ENCODE measurements around the gene SIPA1L3. TPM values are rescaled to one million over a fixed set of nuclear protein-coding genes. Genes with fewer than 3 reads are reported as not detected.
A peak's percentile ranks its signal among the peaks of the same experiment; 100 is the strongest.

Gene SIPA1L3
- polyA plus RNA-seq, 2 of the 4 experiments (the other 2 are of a cell fraction) = 28.9 to 50.6 TPM

- TF ChIP-seq FOXS1 (CRISPR knock-in tag; IDR thresholded peaks at IDR 0.05) (0 out of 2 replicates have a peak, but pooled peaks have one; percentile 32), FOSB (CRISPR knock-in tag; IDR thresholded peaks at IDR 0.05) (0 out of 2 replicates have a peak, but pooled peaks have one; percentile 35), USF2 (IDR thresholded peaks at IDR 0.05) (no peak), JUNB (IDR thresholded peaks at IDR 0.05) (peak; percentile 85), CTCF (IDR thresholded peaks at IDR 0.05) (peak; percentile 18; the same call in 2 of the 3 replicates), CEBPB (IDR thresholded peaks at IDR 0.05) (peak; percentile 94 to 99), PHF8 (IDR thresholded peaks at IDR 0.05; ENCODE audit: borderline replicate concordance, low read depth) (no peak), TP53 (CRISPR knock-in tag; IDR thresholded peaks at IDR 0.05) (no peak), HOXB13 (CRISPR knock-in tag; IDR thresholded peaks at IDR 0.05; ENCODE audit: low read depth) (peak; percentile 57; the same call in 1 of the 2 replicates), MAFK (IDR thresholded peaks at IDR 0.05; ENCODE audit: partially characterized antibody) (peak; percentile 85), HEYL (CRISPR knock-in tag; IDR thresholded peaks at IDR 0.05) (peak; percentile 71; the same call in 1 of the 2 replicates), FOSL2 (IDR thresholded peaks at IDR 0.05) (no peak; the same call in 1 of the 2 replicates), FOSL2 (CRISPR knock-in tag; IDR thresholded peaks at IDR 0.05) (peak; percentile 84), MYC (IDR thresholded peaks at IDR 0.05; ENCODE audit: borderline replicate concordance, low read length) (no peak; the same call in 1 of the 2 replicates), RCOR1 (IDR thresholded peaks at IDR 0.05; ENCODE audit: low read depth, low read length) (0 out of 2 replicates have a peak, but pooled peaks have one; percentile 7), MAZ (IDR thresholded peaks at IDR 0.05; ENCODE audit: borderline replicate concordance, low read depth, low read length) (0 out of 2 replicates have a peak, but pooled peaks have one; percentile 12), MAX (IDR thresholded peaks at IDR 0.05) (peak; percentile 87), CBX2 (IDR thresholded peaks at IDR 0.05; ENCODE audit: borderline replicate concordance, low read depth) (no peak)
Observed at GRCh38 chr19:37941782-37942515, 34.9 kb downstream of the SIPA1L3 start (continued).

GRCh38 chr19:37942516-37942902 lies 35.5 kb downstream of the SIPA1L3 start:
- ChIA-PET CTCF (interaction anchor here (0.7 to 1.7 kb wide), 6 partner anchors 10 to 59 kb away, joined by 3 to 5 read pairs (median 3); no protein-coding TSS in a partner anchor), POLR2A (interaction anchor here (0.6 to 3.3 kb wide), 5 partner anchors 10 to 63 kb away, joined by 3 to 37 read pairs (median 5); no protein-coding TSS in a partner anchor)
- ATAC-seq (peak in 1 of 2 experiments; percentile 22; a peak in 5 of 6 replicates), FAIRE-seq (no peak), DNase-seq (ENCODE audit: low read depth in 1 of 2, low spot score in 1 of 2) (peak in 1 of 2 experiments; percentile 67)
- Histone ChIP-seq H3K4me3 (no peak overlapping the region), H3K4me1 (peaks cover 63% of the 10 kb centered on the region), H3K9me3 (peaks cover 12% of the 10 kb centered on the region), H3K27ac (peak overlapping the region; percentile 80 to 86), H3K4me2 (peak overlapping the region; percentile 80)
- WGBS (ENCODE audit: missing lambda C conversion rate) = 27% methylated on average over 4 of the region's 6 CpGs
- no peak for TF ChIP-seq RAD21 (conservative IDR thresholded peaks at IDR 0.05 in 1 of 2, IDR thresholded peaks at IDR 0.05 in 1 of 2)
- no peak for TF ChIP-seq GATA3 (IDR thresholded peaks at IDR 0.05; ENCODE audit: borderline replicate concordance)
- TF ChIP-seq EHF (CRISPR knock-in tag; IDR thresholded peaks at IDR 0.05) = no peak
- TF ChIP-seq BHLHE40 (IDR thresholded peaks at IDR 0.05; ENCODE audit: low read depth, low read length) = no peak
- no peak for TF ChIP-seq POLR2A (IDR thresholded peaks at IDR 0.05; ENCODE audit: low read length)
- TF ChIP-seq SMC3 (IDR thresholded peaks at IDR 0.05) = no peak
- TF ChIP-seq NPAS2 (CRISPR knock-in tag; IDR thresholded peaks at IDR 0.05; ENCODE audit: borderline replicate concordance) = no peak
- TF ChIP-seq HES2 (IDR thresholded peaks at IDR 0.05) = no peak
- TF ChIP-seq TFCP2L1 (CRISPR knock-in tag; IDR thresholded peaks at IDR 0.05) = no peak
- TF ChIP-seq ZSCAN20 (CRISPR knock-in tag; IDR thresholded peaks at IDR 0.05) = no peak
- TF ChIP-seq HDAC2 (IDR thresholded peaks at IDR 0.05) = no peak
- no peak for TF ChIP-seq RNF2 (IDR thresholded peaks at IDR 0.05; ENCODE audit: borderline replicate concordance, low read depth)
- TF ChIP-seq PHF8 (IDR thresholded peaks at IDR 0.05; ENCODE audit: borderline replicate concordance, low read depth) = no peak
- no peak for TF ChIP-seq CTCF (IDR thresholded peaks at IDR 0.05)
- no peak; the same call in 1 of the 2 replicates for TF ChIP-seq POLR2AphosphoS2 (conservative IDR thresholded peaks at IDR 0.05; ENCODE audit: low read length)
- TF ChIP-seq MAFK (IDR thresholded peaks at IDR 0.05; ENCODE audit: partially characterized antibody) = no peak
